Measurements from ENCODE around the gene DDX5. TPM values are rescaled to one million over a fixed set of nuclear protein-coding genes. Genes with fewer than 3 reads are reported as not detected.
"Not testable (repeated sequence)": the region's sequence is repeated elsewhere in the genome, so short reads cannot be mapped to it uniquely, and the experiment has no call there.

DDX5 gene
- total RNA-seq, 1 experiment from 2014 or later: 402 TPM

DNA sequence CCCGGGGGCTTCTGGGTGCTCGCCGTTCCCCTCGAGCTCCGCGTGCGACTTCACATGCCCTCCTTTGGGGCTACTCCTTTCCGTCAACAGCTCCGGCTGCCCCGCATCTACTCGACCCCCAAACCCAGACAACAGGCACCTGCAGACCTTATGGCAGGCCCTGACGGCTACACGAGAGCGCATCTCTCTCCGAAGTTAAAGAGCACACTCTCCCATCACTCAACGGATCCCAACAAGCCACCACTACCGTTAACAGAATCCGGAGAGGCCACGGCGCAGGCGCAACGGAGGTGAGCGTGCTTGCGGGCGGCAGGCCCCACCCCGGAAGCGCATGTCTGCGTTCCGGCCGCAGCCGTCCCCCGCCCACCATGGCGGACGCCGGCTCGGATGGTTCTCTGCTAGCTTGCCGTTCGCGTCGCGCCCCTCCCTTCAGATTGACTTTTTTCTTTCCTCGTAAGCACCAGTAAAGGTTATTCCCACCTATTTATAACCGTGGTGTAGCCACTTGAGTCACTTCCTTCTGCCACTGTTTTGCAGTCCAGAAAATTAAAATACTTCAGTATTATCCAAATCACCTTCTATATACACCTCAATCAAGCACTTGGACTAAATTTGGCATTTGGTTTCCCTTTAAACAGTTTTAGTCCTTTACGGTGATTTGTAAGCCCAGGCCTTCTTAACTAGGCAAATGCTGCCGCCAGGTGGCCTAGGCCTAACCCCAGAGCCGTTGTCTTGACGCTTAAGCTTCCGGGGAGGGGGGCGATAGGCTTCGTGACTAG lies 9.1 kb downstream of the DDX5 start, which contains the start of gene POLG2:
Gene POLG2, minus strand, starts transcription at position 269 of the 779 bp plus-strand sequence. Its CDS starts 86 bp downstream, at position 183.
- Histone ChIP-seq H4K20me1 (ENCODE audit: insufficient read depth) (peaks cover 47% of the 10 kb centered on the region), H3K27ac (peak within 1 kb of the TSS; percentile 90), H2AFZ (peak within 1 kb of the TSS; percentile 81), H3K36me3 (ENCODE audit: low read depth) (peaks cover 47% of the 10 kb centered on the region), H3K79me2 (ENCODE audit: low read depth) (peaks cover 54% of the 10 kb centered on the region), H3K4me2 (peak within 1 kb of the TSS; percentile 98), H3K4me3 (peak within 1 kb of the TSS; percentile 83), H3F3A (ENCODE audit: insufficient read depth, low read depth) (peaks cover 59% of the 10 kb centered on the region), H3K9me2 (ENCODE audit: insufficient read depth) (no peaks in the 10 kb centered on the region), H3K4me1 (replicated peaks; ENCODE audit: insufficient read depth) (peaks cover 58% of the 10 kb centered on the region), H3K27me3 (ENCODE audit: insufficient read depth, low read depth) (no peaks in the 10 kb centered on the region), H3K9me3 (ENCODE audit: insufficient read depth, low read depth) (no peaks in the 10 kb centered on the region)
- ChIA-PET CTCF (interaction anchor here (0.7 kb wide), 1 partner anchor 48 kb away, joined by 3 read pairs; no protein-coding TSS in a partner anchor), POLR2A (ENCODE audit: unreplicated experiment) (interaction anchor here (0.7 to 1.3 kb wide), 3 partner anchors 8 to 77 kb away, joined by 3 to 10 read pairs (median 5); partner anchors contain the start of genes CEP95 and DDX5)
- no peak for TF ChIP-seq EZH2 (IDR thresholded peaks at IDR 0.05; ENCODE audit: low read depth)
- TF ChIP-seq, protein P1, sequence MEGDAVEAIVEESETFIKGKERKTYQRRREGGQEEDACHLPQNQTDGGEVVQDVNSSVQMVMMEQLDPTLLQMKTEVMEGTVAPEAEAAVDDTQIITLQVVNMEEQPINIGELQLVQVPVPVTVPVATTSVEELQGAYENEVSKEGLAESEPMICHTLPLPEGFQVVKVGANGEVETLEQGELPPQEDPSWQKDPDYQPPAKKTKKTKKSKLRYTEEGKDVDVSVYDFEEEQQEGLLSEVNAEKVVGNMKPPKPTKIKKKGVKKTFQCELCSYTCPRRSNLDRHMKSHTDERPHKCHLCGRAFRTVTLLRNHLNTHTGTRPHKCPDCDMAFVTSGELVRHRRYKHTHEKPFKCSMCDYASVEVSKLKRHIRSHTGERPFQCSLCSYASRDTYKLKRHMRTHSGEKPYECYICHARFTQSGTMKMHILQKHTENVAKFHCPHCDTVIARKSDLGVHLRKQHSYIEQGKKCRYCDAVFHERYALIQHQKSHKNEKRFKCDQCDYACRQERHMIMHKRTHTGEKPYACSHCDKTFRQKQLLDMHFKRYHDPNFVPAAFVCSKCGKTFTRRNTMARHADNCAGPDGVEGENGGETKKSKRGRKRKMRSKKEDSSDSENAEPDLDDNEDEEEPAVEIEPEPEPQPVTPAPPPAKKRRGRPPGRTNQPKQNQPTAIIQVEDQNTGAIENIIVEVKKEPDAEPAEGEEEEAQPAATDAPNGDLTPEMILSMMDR (conservative IDR thresholded peaks at IDR 0.05): peak; percentile 67
- intact Hi-C loops (cut with micrococcal nuclease; ENCODE audit: unreplicated experiment): loop anchor here (1.0 to 5.0 kb wide), 2 partner anchors 55 to 170 kb away; no protein-coding TSS in a partner anchor
- peak; percentile 83 to 92 for DNase-seq
- TSS peak; percentile 95 for BruUV-seq (replicated peaks)

DNA sequence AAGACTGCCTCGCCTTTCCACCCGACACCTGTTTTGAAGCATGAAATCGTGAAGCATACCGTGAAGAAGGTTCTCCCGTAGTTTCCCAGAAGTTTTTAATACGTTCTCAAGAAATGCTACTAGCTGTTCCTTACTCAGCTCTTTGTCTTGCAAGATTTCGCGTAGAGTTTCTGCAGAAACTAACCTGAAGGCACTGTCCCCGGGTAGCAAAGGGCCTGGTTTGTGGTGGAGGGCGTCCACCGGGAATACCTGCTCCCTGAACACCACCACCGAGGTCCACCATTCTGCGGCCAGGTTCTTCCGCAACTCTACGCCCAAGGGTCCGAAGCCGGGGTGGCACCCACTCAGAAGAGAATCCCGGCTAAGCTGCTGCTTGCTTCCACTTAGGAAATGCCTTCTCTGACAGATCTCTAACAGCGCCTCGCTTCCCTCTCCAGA lies 9.7 kb downstream of the DDX5 start:
- Histone ChIP-seq H3K9me3 (ENCODE audit: insufficient read depth, low read depth) (no peaks in the 10 kb centered on the region), H3K9me2 (ENCODE audit: insufficient read depth) (no peaks in the 10 kb centered on the region), H3K27ac (peak overlapping the region; percentile 90), H3F3A (ENCODE audit: insufficient read depth, low read depth) (peaks cover 57% of the 10 kb centered on the region), H4K20me1 (ENCODE audit: insufficient read depth) (peaks cover 41% of the 10 kb centered on the region), H3K4me3 (peak overlapping the region; percentile 83), H3K36me3 (ENCODE audit: low read depth) (peaks cover 47% of the 10 kb centered on the region), H2AFZ (peak overlapping the region; percentile 81), H3K27me3 (ENCODE audit: insufficient read depth, low read depth) (no peaks in the 10 kb centered on the region), H3K4me1 (replicated peaks; ENCODE audit: insufficient read depth) (peaks cover 58% of the 10 kb centered on the region), H3K4me2 (peak overlapping the region; percentile 98), H3K79me2 (ENCODE audit: low read depth) (peaks cover 48% of the 10 kb centered on the region)
- CTCF ChIA-PET: no interaction called here
- TF ChIP-seq, protein P1 (conservative IDR thresholded peaks at IDR 0.05): no peak
- no peak for TF ChIP-seq EZH2 (IDR thresholded peaks at IDR 0.05; ENCODE audit: low read depth)
- intact Hi-C loops (cut with micrococcal nuclease; ENCODE audit: unreplicated experiment): loop anchor here (5.0 kb wide), 1 partner anchor 169 kb away; no protein-coding TSS in a partner anchor
- no TSS peak for BruUV-seq (replicated peaks)
- POLR2A ChIA-PET (ENCODE audit: unreplicated experiment): interaction anchor here (0.6 to 1.3 kb wide), 3 partner anchors 9 to 11 kb away, joined by 3 to 10 read pairs (median 5); partner anchors contain the start of genes CEP95 and DDX5
- peak in 1 of 2 experiments; percentile 42 for DNase-seq

DNA sequence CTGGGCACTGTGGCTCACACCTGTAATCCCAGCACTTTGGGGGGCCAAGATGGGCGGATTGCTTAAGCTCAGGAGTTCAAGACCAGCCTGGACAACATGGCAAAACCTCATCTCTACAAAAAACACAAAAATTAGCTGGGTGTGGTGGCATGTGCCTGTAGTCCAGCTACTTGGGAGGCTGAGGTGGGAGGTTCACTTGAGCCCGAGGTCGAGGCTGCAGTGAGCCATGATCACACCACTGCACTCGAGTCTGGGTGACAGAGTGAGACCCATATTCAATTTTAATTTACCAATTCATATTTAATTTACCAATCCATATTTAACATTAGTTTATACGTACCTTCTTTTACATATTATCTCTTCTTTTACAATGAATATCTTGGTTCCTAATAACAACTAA lies 10.8 kb downstream of the DDX5 start:
- peak overlapping the region; percentile 83; the same call in 1 of the 2 replicates for H3K4me3 ChIP-seq

More for the DNA sequence above, 10.8 kb downstream of the DDX5 start:
- H3K27ac ChIP-seq; DNase-seq; H3K27me3 ChIP-seq (ENCODE audit: insufficient read depth, low read depth); H3K9me2 ChIP-seq (ENCODE audit: insufficient read depth); H3K9me3 ChIP-seq (ENCODE audit: insufficient read depth, low read depth); H2AFZ ChIP-seq; BruUV-seq (replicated peaks); POLR2A ChIA-PET (ENCODE audit: unreplicated experiment); CTCF ChIA-PET: not testable (repeated sequence)
- peaks cover 53% of the 10 kb centered on the region for H3K4me1 ChIP-seq (replicated peaks; ENCODE audit: insufficient read depth)
- peak overlapping the region; percentile 98 for H3K4me2 ChIP-seq
- intact Hi-C loops (cut with micrococcal nuclease; ENCODE audit: unreplicated experiment): loop anchor here (5.0 kb wide), 1 partner anchor 168 kb away; no protein-coding TSS in a partner anchor
- peaks cover 48% of the 10 kb centered on the region for H3F3A ChIP-seq (ENCODE audit: insufficient read depth, low read depth)
- H3K36me3 ChIP-seq (ENCODE audit: low read depth): peaks cover 46% of the 10 kb centered on the region
- H4K20me1 ChIP-seq (ENCODE audit: insufficient read depth): peaks cover 30% of the 10 kb centered on the region
- peaks cover 37% of the 10 kb centered on the region for H3K79me2 ChIP-seq (ENCODE audit: low read depth)

Measured in PC-9 (cell line).